ENCODE data around the gene DNM2.

Gene DNM2

DNA sequence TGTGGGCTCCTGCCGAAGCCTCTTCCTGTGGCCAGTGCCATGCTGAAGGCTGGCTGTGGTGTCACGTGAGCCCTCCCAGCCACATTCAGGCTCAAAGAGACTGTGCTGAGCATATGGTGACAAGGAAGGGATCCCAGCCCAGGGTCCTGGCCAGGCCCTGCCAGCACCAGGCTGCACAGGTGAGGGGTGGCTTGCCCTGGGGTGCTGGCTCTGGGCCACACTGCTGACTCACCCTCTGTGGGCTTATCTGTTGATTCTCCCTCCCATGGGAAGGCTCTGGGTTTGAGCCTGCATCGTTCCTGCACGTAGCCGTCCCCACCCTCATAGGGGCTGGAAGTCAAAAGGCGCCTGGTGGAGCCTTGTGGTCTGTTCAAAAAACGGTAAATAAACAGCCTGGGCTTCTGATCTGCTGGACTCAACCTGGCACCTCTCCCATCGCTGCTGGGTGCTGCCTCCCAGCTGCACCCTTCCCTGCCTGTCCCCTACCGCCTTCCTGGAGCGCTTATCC is 31.1 kb downstream of the DNM2 start (continued):
- TF ChIP-seq GLIS2 (tag by site-specific recombination; IDR thresholded peaks at IDR 0.05) (peak; percentile 38; the same call in 1 of the 2 replicates), ZFP3 (tag by site-specific recombination; IDR thresholded peaks at IDR 0.05; ENCODE audit: low read depth) (no peak), ZNF510 (tag by site-specific recombination; IDR thresholded peaks at IDR 0.05; ENCODE audit: insufficient replicate concordance) (no peak), ZNF521 (tag by site-specific recombination; IDR thresholded peaks at IDR 0.05) (no peak), ZNF416 (tag by site-specific recombination; IDR thresholded peaks at IDR 0.05) (no peak), YY2 (tag by site-specific recombination; IDR thresholded peaks at IDR 0.05) (no peak), HOXA7 (CRISPR knock-in tag; IDR thresholded peaks at IDR 0.05; ENCODE audit: borderline replicate concordance) (no peak), ZNF791 (tag by site-specific recombination; IDR thresholded peaks at IDR 0.05) (no peak), KLF16 (tag by site-specific recombination; IDR thresholded peaks at IDR 0.05) (no peak), OVOL3 (tag by site-specific recombination; IDR thresholded peaks at IDR 0.05) (no peak), MEIS1 (CRISPR knock-in tag; IDR thresholded peaks at IDR 0.05; ENCODE audit: borderline replicate concordance) (no peak), ZNF335 (tag by site-specific recombination; conservative IDR thresholded peaks at IDR 0.05) (no peak), SP2 (tag by site-specific recombination; IDR thresholded peaks at IDR 0.05) (peak; percentile 37), GFI1B (tag by site-specific recombination; IDR thresholded peaks at IDR 0.05) (no peak), ZNF571 (tag by site-specific recombination; IDR thresholded peaks at IDR 0.05) (no peak), ZNF223 (tag by site-specific recombination; IDR thresholded peaks at IDR 0.05) (no peak), ZNF707 (tag by site-specific recombination; IDR thresholded peaks at IDR 0.05) (no peak), ZFP69B (tag by site-specific recombination; IDR thresholded peaks at IDR 0.05) (no peak), ZNF610 (tag by site-specific recombination; IDR thresholded peaks at IDR 0.05; ENCODE audit: borderline replicate concordance) (no peak), ZNF600 (tag by site-specific recombination; IDR thresholded peaks at IDR 0.05) (peak; percentile 85), ZNF560 (tag by site-specific recombination; IDR thresholded peaks at IDR 0.05; ENCODE audit: borderline replicate concordance) (no peak), FEZF1 (tag by site-specific recombination; IDR thresholded peaks at IDR 0.05) (no peak; the same call in 1 of the 2 replicates), ZEB2 (tag by site-specific recombination; IDR thresholded peaks at IDR 0.05) (no peak; the same call in 1 of the 2 replicates)
- TF ChIP-seq, protein P1, sequence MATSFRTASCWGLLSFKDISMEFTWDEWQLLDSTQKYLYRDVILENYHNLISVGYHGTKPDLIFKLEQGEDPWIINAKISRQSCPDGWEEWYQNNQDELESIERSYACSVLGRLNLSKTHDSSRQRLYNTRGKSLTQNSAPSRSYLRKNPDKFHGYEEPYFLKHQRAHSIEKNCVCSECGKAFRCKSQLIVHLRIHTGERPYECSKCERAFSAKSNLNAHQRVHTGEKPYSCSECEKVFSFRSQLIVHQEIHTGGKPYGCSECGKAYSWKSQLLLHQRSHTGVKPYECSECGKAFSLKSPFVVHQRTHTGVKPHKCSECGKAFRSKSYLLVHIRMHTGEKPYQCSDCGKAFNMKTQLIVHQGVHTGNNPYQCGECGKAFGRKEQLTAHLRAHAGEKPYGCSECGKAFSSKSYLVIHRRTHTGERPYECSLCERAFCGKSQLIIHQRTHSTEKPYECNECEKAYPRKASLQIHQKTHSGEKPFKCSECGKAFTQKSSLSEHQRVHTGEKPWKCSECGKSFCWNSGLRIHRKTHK (tag by site-specific recombination; IDR thresholded peaks at IDR 0.05): no peak
- TF ChIP-seq, protein P2, sequence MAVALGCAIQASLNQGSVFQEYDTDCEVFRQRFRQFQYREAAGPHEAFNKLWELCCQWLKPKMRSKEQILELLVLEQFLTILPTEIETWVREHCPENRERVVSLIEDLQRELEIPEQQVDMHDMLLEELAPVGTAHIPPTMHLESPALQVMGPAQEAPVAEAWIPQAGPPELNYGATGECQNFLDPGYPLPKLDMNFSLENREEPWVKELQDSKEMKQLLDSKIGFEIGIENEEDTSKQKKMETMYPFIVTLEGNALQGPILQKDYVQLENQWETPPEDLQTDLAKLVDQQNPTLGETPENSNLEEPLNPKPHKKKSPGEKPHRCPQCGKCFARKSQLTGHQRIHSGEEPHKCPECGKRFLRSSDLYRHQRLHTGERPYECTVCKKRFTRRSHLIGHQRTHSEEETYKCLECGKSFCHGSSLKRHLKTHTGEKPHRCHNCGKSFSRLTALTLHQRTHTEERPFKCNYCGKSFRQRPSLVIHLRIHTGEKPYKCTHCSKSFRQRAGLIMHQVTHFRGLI (tag by site-specific recombination; IDR thresholded peaks at IDR 0.05): no peak
- TF ChIP-seq, protein P3, sequence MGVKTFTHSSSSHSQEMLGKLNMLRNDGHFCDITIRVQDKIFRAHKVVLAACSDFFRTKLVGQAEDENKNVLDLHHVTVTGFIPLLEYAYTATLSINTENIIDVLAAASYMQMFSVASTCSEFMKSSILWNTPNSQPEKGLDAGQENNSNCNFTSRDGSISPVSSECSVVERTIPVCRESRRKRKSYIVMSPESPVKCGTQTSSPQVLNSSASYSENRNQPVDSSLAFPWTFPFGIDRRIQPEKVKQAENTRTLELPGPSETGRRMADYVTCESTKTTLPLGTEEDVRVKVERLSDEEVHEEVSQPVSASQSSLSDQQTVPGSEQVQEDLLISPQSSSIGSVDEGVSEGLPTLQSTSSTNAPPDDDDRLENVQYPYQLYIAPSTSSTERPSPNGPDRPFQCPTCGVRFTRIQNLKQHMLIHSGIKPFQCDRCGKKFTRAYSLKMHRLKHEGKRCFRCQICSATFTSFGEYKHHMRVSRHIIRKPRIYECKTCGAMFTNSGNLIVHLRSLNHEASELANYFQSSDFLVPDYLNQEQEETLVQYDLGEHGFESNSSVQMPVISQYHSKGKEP (tag by site-specific recombination; IDR thresholded peaks at IDR 0.05): no peak
- TF ChIP-seq, protein P4, sequence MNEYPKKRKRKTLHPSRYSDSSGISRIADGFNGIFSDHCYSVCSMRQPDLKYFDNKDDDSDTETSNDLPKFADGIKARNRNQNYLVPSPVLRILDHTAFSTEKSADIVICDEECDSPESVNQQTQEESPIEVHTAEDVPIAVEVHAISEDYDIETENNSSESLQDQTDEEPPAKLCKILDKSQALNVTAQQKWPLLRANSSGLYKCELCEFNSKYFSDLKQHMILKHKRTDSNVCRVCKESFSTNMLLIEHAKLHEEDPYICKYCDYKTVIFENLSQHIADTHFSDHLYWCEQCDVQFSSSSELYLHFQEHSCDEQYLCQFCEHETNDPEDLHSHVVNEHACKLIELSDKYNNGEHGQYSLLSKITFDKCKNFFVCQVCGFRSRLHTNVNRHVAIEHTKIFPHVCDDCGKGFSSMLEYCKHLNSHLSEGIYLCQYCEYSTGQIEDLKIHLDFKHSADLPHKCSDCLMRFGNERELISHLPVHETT (tag by site-specific recombination; IDR thresholded peaks at IDR 0.05): no peak; the same call in 1 of the 2 replicates
- TF ChIP-seq, protein P5, sequence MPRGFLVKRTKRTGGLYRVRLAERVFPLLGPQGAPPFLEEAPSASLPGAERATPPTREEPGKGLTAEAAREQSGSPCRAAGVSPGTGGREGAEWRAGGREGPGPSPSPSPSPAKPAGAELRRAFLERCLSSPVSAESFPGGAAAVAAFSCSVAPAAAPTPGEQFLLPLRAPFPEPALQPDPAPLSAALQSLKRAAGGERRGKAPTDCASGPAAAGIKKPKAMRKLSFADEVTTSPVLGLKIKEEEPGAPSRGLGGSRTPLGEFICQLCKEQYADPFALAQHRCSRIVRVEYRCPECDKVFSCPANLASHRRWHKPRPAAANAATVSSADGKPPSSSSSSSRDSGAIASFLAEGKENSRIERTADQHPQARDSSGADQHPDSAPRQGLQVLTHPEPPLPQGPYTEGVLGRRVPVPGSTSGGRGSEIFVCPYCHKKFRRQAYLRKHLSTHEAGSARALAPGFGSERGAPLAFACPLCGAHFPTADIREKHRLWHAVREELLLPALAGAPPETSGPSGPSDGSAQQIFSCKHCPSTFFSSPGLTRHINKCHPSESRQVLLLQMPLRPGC (tag by site-specific recombination; IDR thresholded peaks at IDR 0.05): no peak
- TF ChIP-seq, protein P6, sequence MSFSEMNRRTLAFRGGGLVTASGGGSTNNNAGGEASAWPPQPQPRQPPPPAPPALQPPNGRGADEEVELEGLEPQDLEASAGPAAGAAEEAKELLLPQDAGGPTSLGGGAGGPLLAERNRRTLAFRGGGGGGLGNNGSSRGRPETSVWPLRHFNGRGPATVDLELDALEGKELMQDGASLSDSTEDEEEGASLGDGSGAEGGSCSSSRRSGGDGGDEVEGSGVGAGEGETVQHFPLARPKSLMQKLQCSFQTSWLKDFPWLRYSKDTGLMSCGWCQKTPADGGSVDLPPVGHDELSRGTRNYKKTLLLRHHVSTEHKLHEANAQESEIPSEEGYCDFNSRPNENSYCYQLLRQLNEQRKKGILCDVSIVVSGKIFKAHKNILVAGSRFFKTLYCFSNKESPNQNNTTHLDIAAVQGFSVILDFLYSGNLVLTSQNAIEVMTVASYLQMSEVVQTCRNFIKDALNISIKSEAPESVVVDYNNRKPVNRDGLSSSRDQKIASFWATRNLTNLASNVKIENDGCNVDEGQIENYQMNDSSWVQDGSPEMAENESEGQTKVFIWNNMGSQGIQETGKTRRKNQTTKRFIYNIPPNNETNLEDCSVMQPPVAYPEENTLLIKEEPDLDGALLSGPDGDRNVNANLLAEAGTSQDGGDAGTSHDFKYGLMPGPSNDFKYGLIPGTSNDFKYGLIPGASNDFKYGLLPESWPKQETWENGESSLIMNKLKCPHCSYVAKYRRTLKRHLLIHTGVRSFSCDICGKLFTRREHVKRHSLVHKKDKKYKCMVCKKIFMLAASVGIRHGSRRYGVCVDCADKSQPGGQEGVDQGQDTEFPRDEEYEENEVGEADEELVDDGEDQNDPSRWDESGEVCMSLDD (tag by site-specific recombination; IDR thresholded peaks at IDR 0.05): no peak
- TF ChIP-seq, protein P7, sequence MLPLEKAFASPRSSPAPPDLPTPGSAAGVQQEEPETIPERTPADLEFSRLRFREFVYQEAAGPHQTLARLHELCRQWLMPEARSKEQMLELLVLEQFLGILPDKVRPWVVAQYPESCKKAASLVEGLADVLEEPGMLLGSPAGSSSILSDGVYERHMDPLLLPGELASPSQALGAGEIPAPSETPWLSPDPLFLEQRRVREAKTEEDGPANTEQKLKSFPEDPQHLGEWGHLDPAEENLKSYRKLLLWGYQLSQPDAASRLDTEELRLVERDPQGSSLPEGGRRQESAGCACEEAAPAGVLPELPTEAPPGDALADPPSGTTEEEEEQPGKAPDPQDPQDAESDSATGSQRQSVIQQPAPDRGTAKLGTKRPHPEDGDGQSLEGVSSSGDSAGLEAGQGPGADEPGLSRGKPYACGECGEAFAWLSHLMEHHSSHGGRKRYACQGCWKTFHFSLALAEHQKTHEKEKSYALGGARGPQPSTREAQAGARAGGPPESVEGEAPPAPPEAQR (tag by site-specific recombination; IDR thresholded peaks at IDR 0.05): no peak
